H1 (cell line): ENCODE data around the gene HOXD4. TPM values are rescaled to one million over a fixed set of nuclear protein-coding genes. Genes with fewer than 3 reads are reported as not detected.

Source experiments
- ATF2 ChIP-seq: IDR thresholded peaks from 2 replicates; pipeline ENCODE4 v1.6.1; 2012; ENCODE audit warnings: low read length, inconsistent platforms
- CBX8 ChIP-seq: fragments of 300-800, 300-1000 bp; sonication (generic); IDR thresholded peaks from 2 replicates; pipeline ENCODE4 v1.7.1; 2016; ENCODE audit warnings: low read depth, low read length, borderline replicate concordance
- EZH2 ChIP-seq: fragments of 200-600 bp; sonication (generic); IDR thresholded peaks from 2 replicates; pipeline ENCODE4 v1.7.1; 2012; ENCODE audit warnings: low read depth, mild to moderate bottlenecking, moderate library complexity, low read length, inconsistent platforms; ENCODE audit not compliant: severe bottlenecking
- KDM4A ChIP-seq: IDR thresholded peaks from one replicate; pipeline ENCODE4 v1.7.1; 2012; ENCODE audit warnings: low read depth, mild to moderate bottlenecking, moderate library complexity, low read length, inconsistent platforms; ENCODE audit not compliant: severe bottlenecking
- NRF1 ChIP-seq: IDR thresholded peaks from 2 replicates; pipeline ENCODE4 v1.6.1; 2011; ENCODE audit warnings: mild to moderate bottlenecking, low read depth, low read length, improper control_type of control experiment
- POU5F1 ChIP-seq: IDR thresholded peaks from 2 replicates; pipeline ENCODE4 v1.6.1; 2011; ENCODE audit warnings: low read depth, mild to moderate bottlenecking, low read length, moderate library complexity
- RAD21 ChIP-seq, 2 experiments: IDR thresholded peaks in 1 of 2; conservative IDR thresholded peaks in 1 of 2; 2 replicates each; pipeline ENCODE4 v1.6.1; 2011; ENCODE audit warnings: low read depth in 2 of 2, low read length in 2 of 2, improper control_type of control experiment in 1 of 2, inconsistent platforms in 1 of 2, mild to moderate bottlenecking in 1 of 2, moderate library complexity in 1 of 2
- RNF2 ChIP-seq: fragments of 200-900, 300-1000 bp; sonication (generic); IDR thresholded peaks from 2 replicates; pipeline ENCODE4 v1.7.1; 2016; ENCODE audit warnings: borderline replicate concordance, low read depth, mild to moderate bottlenecking, antibody characterized with exemption, low read length; ENCODE audit not compliant: poor library complexity, severe bottlenecking; ENCODE audit errors: missing control alignments
- polyA plus RNA-seq, 7 experiments: library from polyadenylated mRNA; depleted of rRNA in 3 of 7; stranded (reverse) in 5 of 7; unstranded in 2 of 7; fragments of >200 nt in 5 of 7; fragments of 200-250 nt in 2 of 7; gene quantifications; 1 replicate in 5 of 7; 2 replicates in 1 of 7; 4 replicates in 1 of 7; pipeline versions ENCODE4 v1.2.1 to v1.2.3, GENCODE V29; 2011 to 2013; ENCODE audit warnings: missing spikeins in 2 of 7, mixed read lengths in 2 of 7
- total RNA-seq: library from RNA; stranded (reverse); fragmentation: NEBNext Ultra II Directional; extraction: Animal tissue kit (Norgen Biotek cat#: 25700); gene quantifications from 2 replicates; pipeline ENCODE4 v1.2.1, GENCODE V29; 2021

The HOXD4 gene
- total and polyA plus RNA-seq, 2 of the 8 experiments (the other 6 are each of a cell fraction or from before 2014, with no cell fraction given): not detected

DNA sequence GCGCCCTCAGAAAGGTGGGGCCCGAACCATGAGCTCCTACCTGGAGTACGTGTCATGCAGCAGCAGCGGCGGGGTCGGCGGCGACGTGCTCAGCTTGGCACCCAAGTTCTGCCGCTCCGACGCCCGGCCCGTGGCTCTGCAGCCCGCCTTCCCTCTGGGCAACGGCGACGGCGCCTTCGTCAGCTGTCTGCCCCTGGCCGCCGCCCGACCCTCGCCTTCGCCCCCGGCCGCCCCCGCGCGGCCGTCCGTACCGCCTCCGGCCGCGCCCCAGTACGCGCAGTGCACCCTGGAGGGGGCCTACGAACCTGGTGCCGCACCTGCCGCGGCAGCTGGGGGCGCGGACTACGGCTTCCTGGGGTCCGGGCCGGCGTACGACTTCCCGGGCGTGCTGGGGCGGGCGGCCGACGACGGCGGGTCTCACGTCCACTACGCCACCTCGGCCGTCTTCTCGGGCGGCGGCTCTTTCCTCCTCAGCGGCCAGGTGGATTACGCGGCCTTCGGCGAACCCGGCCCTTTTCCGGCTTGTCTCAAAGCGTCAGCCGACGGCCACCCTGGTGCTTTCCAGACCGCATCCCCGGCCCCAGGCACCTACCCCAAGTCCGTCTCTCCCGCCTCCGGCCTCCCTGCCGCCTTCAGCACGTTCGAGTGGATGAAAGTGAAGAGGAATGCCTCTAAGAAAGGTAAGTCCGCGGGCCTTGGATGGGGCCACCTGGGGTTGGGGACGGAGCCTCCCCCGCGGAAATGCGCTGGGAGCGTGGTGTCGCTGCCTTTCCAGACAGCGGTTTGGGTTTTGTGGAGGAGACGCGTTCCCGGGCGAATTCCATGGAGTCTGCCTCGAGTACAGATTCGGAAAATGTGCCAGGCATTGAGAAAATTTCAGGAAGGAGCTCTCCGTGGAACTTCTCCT is 37.7 kb downstream of the HOXD4 start (continued):
- TF ChIP-seq RNF2 (no peak), EZH2 (peak; percentile 99), ATF2 (no peak), KDM4A (peak; percentile 77), POU5F1 (no peak), NRF1 (no peak), CBX8 (peak; percentile 97), RAD21 (IDR thresholded peaks at IDR 0.05 in 1 of 2, conservative IDR thresholded peaks at IDR 0.05 in 1 of 2; ENCODE audit: low read depth in 2 of 2, low read length in 2 of 2) (no peak)
